Endothelial cell of coronary artery (primary cell): Measurements from ENCODE around the gene CSF1R. TPM values are rescaled to one million over a fixed set of nuclear protein-coding genes. Genes with fewer than 3 reads are reported as not detected.

Experiments used
- total RNA-seq: library from RNA; depleted of rRNA; stranded (reverse); fragments of >200 nt; gene quantifications from 2 replicates; pipeline ENCODE4 v1.2.3, GENCODE V29; 2014

Gene CSF1R
- not detected in 2 replicates for total RNA-seq

DNA sequence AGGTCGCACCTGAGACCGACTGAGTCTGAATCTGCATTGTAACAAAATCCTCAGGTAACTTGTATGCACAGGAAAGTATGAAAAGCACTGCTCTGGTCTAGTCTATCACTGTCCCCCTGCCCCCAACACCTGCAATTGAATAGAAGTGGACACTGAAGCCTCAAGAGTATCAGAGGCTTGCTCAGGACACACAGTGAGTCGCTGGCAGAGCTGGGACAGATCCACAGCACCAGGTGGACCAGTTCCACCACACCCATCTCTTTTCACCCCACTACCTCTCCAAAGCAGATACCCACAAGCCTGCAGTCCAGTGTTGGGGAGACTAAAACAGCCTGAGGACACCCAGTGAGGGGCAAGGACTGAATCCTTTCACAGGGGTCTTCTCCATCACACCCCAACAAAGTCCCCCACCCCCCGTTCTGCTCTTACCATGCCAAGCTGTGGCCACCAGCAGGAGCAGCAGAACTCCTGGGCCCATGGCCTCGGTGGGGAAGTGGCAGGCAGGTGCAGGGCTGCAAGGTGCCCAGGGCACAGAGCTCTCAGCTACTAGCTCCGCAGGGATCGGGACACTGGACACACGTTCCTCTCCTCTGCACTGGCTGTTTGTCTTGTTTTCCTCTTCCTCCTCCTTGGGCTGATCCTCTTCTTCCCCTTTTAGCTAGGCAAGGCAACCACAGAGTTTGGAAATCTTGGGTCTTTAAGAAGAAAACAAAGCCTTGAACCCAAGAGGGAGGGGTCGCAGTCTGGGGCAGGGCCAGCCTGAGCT, at the start of gene CSF1R:
Gene CSF1R (minus strand): TSS at position 605 of the 766 bp plus-strand sequence. CDS start 127 bp downstream, at position 478.

Other genes starting within 250 kb of the CSF1R start
- gene PDE6A, start 141.8 kb downstream of the CSF1R start, total RNA-seq, result under 0.01 TPM in 1 of 2 replicates, not detected in the other
- gene SLC26A2, start 125.8 kb downstream of the CSF1R start, total RNA-seq, result 18.4 and 25.8 TPM in 2 replicates
- gene TIGD6, start 85.9 kb downstream of the CSF1R start, total RNA-seq, result 4.1 and 5.8 TPM in 2 replicates
- gene HMGXB3, start 85.8 kb downstream of the CSF1R start, total RNA-seq, result 27.1 and 30.1 TPM in 2 replicates
- gene PDGFRB, start 69.3 kb upstream of the CSF1R start, total RNA-seq, result 0.63 and 3.1 TPM in 2 replicates
- gene CDX1, start 80.2 kb upstream of the CSF1R start, total RNA-seq, result not detected in 2 replicates
- not detected in 2 replicates for gene SLC6A7, start 103.5 kb upstream of the CSF1R start, total RNA-seq
- gene CAMK2A, start 203.2 kb upstream of the CSF1R start, total RNA-seq, result not detected in 2 replicates
- gene ARSI, start 216.4 kb upstream of the CSF1R start, total RNA-seq, result 0.09 and 0.28 TPM in 2 replicates